ENCODE results near the gene FAM120AOS. TPM values are rescaled to one million over a fixed set of nuclear protein-coding genes. Genes with fewer than 3 reads are reported as not detected.

Gene FAM120AOS
- total RNA-seq, 1 experiment from 2014 or later: 53.6 TPM

GRCh38 chr9:93406371-93406770, 47.0 kb downstream of the FAM120AOS start:
- Histone ChIP-seq H2BK20ac (ENCODE audit: low read depth, low read length, poor library complexity, severe bottlenecking) (no peak overlapping the region), H3K9me3 (ENCODE audit: control insufficient read depth, low read depth, low read length) (no peaks in the 10 kb centered on the region), H2BK5ac (ENCODE audit: insufficient read length, low read length) (no peak overlapping the region), H3K4me2 (ENCODE audit: insufficient read depth, insufficient read length, low read length) (no peak overlapping the region), H4K20me1 (ENCODE audit: control insufficient read depth, insufficient read depth, insufficient read length) (no peaks in the 10 kb centered on the region), H3K4ac (ENCODE audit: low read depth, low read length) (no peak overlapping the region), H4K91ac (ENCODE audit: insufficient read length, low read depth, low read length) (no peak overlapping the region), H3K14ac (ENCODE audit: insufficient read depth, low read length) (no peak overlapping the region), H3K9ac (ENCODE audit: extremely low read depth, insufficient read length, low read length) (no peak overlapping the region), H3K23ac (ENCODE audit: insufficient read length, low read depth, low read length) (no peak overlapping the region), H3K27me3 (ENCODE audit: insufficient read depth, low read length) (no peaks in the 10 kb centered on the region), H3K27ac (ENCODE audit: insufficient read length, low read depth, low read length) (no peak overlapping the region), H2BK120ac (ENCODE audit: low read depth, low read length, poor library complexity, severe bottlenecking) (no peak overlapping the region), H3K4me1 (ENCODE audit: insufficient read depth, low read length) (no peaks in the 10 kb centered on the region), H3T11ph (ENCODE audit: low read length) (no peak overlapping the region), H3K23me2 (ENCODE audit: insufficient read length, low read depth, low read length, poor library complexity, severe bottlenecking) (no peaks in the 10 kb centered on the region), H2AFZ (ENCODE audit: low read length) (no peak overlapping the region), H2BK15ac (ENCODE audit: low read depth, low read length) (no peak overlapping the region), H3K18ac (ENCODE audit: insufficient read length, low read depth, low read length) (no peak overlapping the region), H2BK12ac (ENCODE audit: insufficient read length, low read depth, low read length) (no peak overlapping the region), H3K56ac (ENCODE audit: insufficient read length, low read depth, low read length) (no peak overlapping the region), H4K5ac (ENCODE audit: insufficient read length, low read depth, low read length) (no peak overlapping the region), H3K79me1 (ENCODE audit: insufficient read depth, low read depth, low read length, poor library complexity, severe bottlenecking) (no peaks in the 10 kb centered on the region), H2AK5ac (ENCODE audit: insufficient read length, low read length) (no peak overlapping the region), H3K79me2 (ENCODE audit: insufficient read depth, low read length) (no peaks in the 10 kb centered on the region), H4K8ac (replicated peaks; ENCODE audit: insufficient read length, low read depth, low read length) (no peak overlapping the region)
- Mint-ChIP-seq H3K27me3 (ENCODE audit: low read depth) (peaks cover 7% of the 10 kb centered on the region), H3K36me3 (ENCODE audit: insufficient read depth in 1 of 3, low read depth in 3 of 3) (no peaks in the 10 kb centered on the region), H3K4me1 (peaks cover 2 to 5% of the 10 kb centered on the region in 2 experiments; a peak in 3 of 4 replicates), H3K4me3 (no peak overlapping the region), H3K27ac (no peak overlapping the region; a peak in 1 of 7 replicates), H3K9me3 (no peaks in the 10 kb centered on the region)
- DNase-seq: no peak
- WGBS (ENCODE audit: extremely low coverage, insufficient read length, low lambda C conversion rate): no CpG with 5 or more reads among the region's 5 CpGs
- no peak for TF ChIP-seq CTCF (conservative IDR thresholded peaks at IDR 0.05)

Measured in H9 (cell line).